ENCODE results near the gene ADAMTS12.

- TF ChIP-seq, protein P1, sequence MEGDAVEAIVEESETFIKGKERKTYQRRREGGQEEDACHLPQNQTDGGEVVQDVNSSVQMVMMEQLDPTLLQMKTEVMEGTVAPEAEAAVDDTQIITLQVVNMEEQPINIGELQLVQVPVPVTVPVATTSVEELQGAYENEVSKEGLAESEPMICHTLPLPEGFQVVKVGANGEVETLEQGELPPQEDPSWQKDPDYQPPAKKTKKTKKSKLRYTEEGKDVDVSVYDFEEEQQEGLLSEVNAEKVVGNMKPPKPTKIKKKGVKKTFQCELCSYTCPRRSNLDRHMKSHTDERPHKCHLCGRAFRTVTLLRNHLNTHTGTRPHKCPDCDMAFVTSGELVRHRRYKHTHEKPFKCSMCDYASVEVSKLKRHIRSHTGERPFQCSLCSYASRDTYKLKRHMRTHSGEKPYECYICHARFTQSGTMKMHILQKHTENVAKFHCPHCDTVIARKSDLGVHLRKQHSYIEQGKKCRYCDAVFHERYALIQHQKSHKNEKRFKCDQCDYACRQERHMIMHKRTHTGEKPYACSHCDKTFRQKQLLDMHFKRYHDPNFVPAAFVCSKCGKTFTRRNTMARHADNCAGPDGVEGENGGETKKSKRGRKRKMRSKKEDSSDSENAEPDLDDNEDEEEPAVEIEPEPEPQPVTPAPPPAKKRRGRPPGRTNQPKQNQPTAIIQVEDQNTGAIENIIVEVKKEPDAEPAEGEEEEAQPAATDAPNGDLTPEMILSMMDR (IDR thresholded peaks at IDR 0.05 in 2 of 3, conservative IDR thresholded peaks at IDR 0.05 in 1 of 3; ENCODE audit: insufficient read depth in 2 of 3, low read depth in 1 of 3, low read length in 3 of 3), result no peak
- TF ChIP-seq RAD21 (CRISPR knock-in tag; conservative IDR thresholded peaks at IDR 0.05 in 1 of 2, IDR thresholded peaks at IDR 0.05 in 1 of 2) (no peak), ZNF121 (CRISPR knock-in tag; conservative IDR thresholded peaks at IDR 0.05) (no peak)
Observed at GRCh38 chr5:33513462-33514185, 378.2 kb downstream of the ADAMTS12 start.
